ENCODE results near the gene ZIK1.

DNA sequence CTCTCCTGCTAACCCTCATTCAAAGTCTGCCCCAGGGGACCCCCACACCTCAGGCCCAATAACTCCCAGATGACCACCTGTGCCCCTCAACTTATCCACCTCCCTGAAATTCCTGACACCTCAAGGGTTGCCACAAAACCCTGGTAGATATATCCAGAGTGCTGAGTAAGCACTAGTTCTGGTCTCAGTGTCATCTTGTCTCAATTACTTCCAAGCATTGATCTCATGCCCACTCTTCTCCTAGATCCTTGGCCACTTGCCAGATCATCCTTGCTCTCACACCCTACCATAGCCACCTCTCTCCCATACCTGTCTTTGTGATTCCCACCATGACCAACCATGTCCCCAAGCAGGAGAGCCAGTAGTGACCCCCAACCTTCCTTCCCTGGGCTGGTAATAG is 7.3 kb upstream of the ZIK1 start:
- TF ChIP-seq POLR2AphosphoS5 (IDR thresholded peaks at IDR 0.05; ENCODE audit: insufficient read depth, low read depth, low read length) (no peak), EZH2 (IDR thresholded peaks at IDR 0.05; ENCODE audit: borderline replicate concordance, low read depth, low read length, severe bottlenecking) (no peak), CTCF (IDR thresholded peaks at IDR 0.05; ENCODE audit: extremely low read depth in 1 of 2, insufficient read depth in 1 of 2, low read depth in 1 of 2, low read length in 2 of 2) (no peak), MAX (IDR thresholded peaks at IDR 0.05; ENCODE audit: insufficient read depth, insufficient read length) (no peak), POLR2A (IDR thresholded peaks at IDR 0.05; ENCODE audit: low read depth, low read length) (no peak)
